ENCODE results near the gene SPECC1.
"Not testable (repeated sequence)": the region's sequence is repeated elsewhere in the genome, so short reads cannot be mapped to it uniquely, and the experiment has no call there.

SPECC1 gene

GRCh38 chr17:20213449-20213848 is 204.3 kb downstream of the SPECC1 start:
- no peak for DNase-seq

GRCh38 chr17:20214794-20215193 is 205.6 kb downstream of the SPECC1 start:
- DNase-seq, result no peak

GRCh38 chr17:20216154-20216815 is 207.1 kb downstream of the SPECC1 start:
- no peak for DNase-seq

- no peak for DNase-seq
These were observed 207.7 kb downstream of the SPECC1 start for GRCh38 chr17:20216853-20217252.

GRCh38 chr17:20217677-20218076 is 208.5 kb downstream of the SPECC1 start:
- DNase-seq, result no peak

GRCh38 chr17:20218272-20218671 is 209.1 kb downstream of the SPECC1 start:
- no peak for DNase-seq

- no peak for DNase-seq
These were observed 214.7 kb downstream of the SPECC1 start for GRCh38 chr17:20223808-20224328.

GRCh38 chr17:20224379-20224778 is 215.2 kb downstream of the SPECC1 start:
- no peak for DNase-seq

- DNase-seq, result no peak
These were observed 216.3 kb downstream of the SPECC1 start for GRCh38 chr17:20225162-20226115.

- peak; percentile 35 for DNase-seq
These were observed 217.8 kb downstream of the SPECC1 start for GRCh38 chr17:20226814-20227482.

- DNase-seq, result not testable (repeated sequence)
These were observed 218.7 kb downstream of the SPECC1 start for GRCh38 chr17:20227720-20228370.

- no peak for DNase-seq
These were observed 219.3 kb downstream of the SPECC1 start for GRCh38 chr17:20228410-20228809.

- no peak for DNase-seq
These were observed 219.7 kb downstream of the SPECC1 start for GRCh38 chr17:20228860-20229259.

- DNase-seq, result no peak
These were observed 221.8 kb downstream of the SPECC1 start for GRCh38 chr17:20230924-20231323.

- no peak for DNase-seq
These were observed 223.5 kb downstream of the SPECC1 start for GRCh38 chr17:20232611-20233010.

- no peak for DNase-seq
These were observed 225.1 kb downstream of the SPECC1 start for GRCh38 chr17:20234276-20234675.

- no peak for DNase-seq
These were observed 226.6 kb downstream of the SPECC1 start for GRCh38 chr17:20235747-20236146.

GRCh38 chr17:20236578-20237227 is 227.5 kb downstream of the SPECC1 start:
- no peak for DNase-seq

- not testable (repeated sequence) for DNase-seq
These were observed 230.6 kb downstream of the SPECC1 start for GRCh38 chr17:20239776-20240175.

GRCh38 chr17:20241855-20242254 is 232.7 kb downstream of the SPECC1 start:
- DNase-seq, result no peak

- no peak for DNase-seq
These were observed 233.1 kb downstream of the SPECC1 start for GRCh38 chr17:20242271-20242670.

- DNase-seq, result no peak
These were observed 234.4 kb downstream of the SPECC1 start for GRCh38 chr17:20243524-20243923.

Measured in GDM1 (cell line).